ENCODE results near the gene MRPS18B. TPM values are rescaled to one million over a fixed set of nuclear protein-coding genes. Genes with fewer than 3 reads are reported as not detected.

MRPS18B gene
- total and polyA plus RNA-seq, 2 of the 13 experiments (the other 11 are each of a cell fraction or from before 2014, with no cell fraction given) = 125 to 131 TPM

DNA sequence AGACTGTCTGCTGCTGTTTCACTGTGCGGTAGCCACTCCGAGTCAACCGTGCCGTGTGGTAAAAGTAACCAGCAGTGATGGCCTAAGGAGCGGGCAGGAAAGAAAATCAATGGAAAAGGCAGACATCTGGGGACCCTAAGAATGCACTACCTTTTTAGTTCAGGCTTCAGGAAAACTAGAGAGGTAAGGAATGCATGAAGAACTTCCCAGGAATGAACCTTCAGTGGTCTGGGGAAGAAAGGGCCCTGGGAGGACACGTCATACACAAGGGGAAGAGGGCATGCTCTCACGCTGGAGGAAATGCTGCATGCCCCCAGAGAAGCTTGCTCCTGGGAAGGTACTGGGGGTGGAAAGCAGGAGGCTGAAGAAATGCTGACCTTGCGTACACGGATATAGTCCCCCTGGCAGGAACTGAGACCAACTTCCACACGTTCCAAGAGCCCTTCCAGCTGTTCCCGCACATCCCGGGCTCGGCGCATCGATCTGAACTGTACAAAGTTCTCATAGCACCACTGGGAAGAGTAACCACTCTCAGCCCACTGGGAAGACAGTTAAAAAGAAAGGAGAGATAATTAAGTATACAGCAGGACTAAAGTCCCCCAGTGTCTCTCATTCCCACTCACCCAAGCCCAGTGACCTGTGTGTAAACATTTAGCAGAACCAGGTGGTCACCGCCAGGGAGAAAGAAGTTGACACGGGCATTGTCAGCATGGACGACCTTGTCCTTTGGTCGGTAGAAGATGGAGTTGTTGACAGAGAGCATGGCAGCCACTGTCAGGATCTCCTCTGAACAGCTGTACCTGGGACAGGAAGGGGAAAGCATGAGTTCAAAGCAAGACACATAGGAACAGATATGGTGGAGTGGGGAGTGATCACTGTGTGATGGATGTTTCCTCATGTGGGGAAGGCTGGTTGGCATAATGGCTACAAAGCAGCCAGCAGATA lies 37.4 kb downstream of the MRPS18B start (continued):
- TF ChIP-seq ZNF709 (CRISPR knock-in tag; IDR thresholded peaks at IDR 0.05) (no peak), SNAI1 (CRISPR knock-in tag; IDR thresholded peaks at IDR 0.05; ENCODE audit: borderline replicate concordance) (no peak), AKNA (CRISPR knock-in tag; IDR thresholded peaks at IDR 0.05; ENCODE audit: borderline replicate concordance) (no peak), GPN1 (CRISPR knock-in tag; IDR thresholded peaks at IDR 0.05; ENCODE audit: borderline replicate concordance) (no peak), IRF9 (CRISPR knock-in tag; IDR thresholded peaks at IDR 0.05; ENCODE audit: borderline replicate concordance) (peak; percentile 38; the same call in 1 of the 2 replicates), ZNF552 (CRISPR knock-in tag; IDR thresholded peaks at IDR 0.05; ENCODE audit: borderline replicate concordance) (no peak), ZNF260 (CRISPR knock-in tag; IDR thresholded peaks at IDR 0.05; ENCODE audit: borderline replicate concordance, low read depth) (no peak), FOXC1 (CRISPR knock-in tag; IDR thresholded peaks at IDR 0.05; ENCODE audit: borderline replicate concordance) (no peak; the same call in 1 of the 2 replicates)
- TF ChIP-seq, protein P1, sequence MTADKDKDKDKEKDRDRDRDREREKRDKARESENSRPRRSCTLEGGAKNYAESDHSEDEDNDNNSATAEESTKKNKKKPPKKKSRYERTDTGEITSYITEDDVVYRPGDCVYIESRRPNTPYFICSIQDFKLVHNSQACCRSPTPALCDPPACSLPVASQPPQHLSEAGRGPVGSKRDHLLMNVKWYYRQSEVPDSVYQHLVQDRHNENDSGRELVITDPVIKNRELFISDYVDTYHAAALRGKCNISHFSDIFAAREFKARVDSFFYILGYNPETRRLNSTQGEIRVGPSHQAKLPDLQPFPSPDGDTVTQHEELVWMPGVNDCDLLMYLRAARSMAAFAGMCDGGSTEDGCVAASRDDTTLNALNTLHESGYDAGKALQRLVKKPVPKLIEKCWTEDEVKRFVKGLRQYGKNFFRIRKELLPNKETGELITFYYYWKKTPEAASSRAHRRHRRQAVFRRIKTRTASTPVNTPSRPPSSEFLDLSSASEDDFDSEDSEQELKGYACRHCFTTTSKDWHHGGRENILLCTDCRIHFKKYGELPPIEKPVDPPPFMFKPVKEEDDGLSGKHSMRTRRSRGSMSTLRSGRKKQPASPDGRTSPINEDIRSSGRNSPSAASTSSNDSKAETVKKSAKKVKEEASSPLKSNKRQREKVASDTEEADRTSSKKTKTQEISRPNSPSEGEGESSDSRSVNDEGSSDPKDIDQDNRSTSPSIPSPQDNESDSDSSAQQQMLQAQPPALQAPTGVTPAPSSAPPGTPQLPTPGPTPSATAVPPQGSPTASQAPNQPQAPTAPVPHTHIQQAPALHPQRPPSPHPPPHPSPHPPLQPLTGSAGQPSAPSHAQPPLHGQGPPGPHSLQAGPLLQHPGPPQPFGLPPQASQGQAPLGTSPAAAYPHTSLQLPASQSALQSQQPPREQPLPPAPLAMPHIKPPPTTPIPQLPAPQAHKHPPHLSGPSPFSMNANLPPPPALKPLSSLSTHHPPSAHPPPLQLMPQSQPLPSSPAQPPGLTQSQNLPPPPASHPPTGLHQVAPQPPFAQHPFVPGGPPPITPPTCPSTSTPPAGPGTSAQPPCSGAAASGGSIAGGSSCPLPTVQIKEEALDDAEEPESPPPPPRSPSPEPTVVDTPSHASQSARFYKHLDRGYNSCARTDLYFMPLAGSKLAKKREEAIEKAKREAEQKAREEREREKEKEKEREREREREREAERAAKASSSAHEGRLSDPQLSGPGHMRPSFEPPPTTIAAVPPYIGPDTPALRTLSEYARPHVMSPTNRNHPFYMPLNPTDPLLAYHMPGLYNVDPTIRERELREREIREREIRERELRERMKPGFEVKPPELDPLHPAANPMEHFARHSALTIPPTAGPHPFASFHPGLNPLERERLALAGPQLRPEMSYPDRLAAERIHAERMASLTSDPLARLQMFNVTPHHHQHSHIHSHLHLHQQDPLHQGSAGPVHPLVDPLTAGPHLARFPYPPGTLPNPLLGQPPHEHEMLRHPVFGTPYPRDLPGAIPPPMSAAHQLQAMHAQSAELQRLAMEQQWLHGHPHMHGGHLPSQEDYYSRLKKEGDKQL (CRISPR knock-in tag; IDR thresholded peaks at IDR 0.05; ENCODE audit: low read depth) = peak; percentile 73; the same call in 1 of the 2 replicates
- TF ChIP-seq, protein P2, sequence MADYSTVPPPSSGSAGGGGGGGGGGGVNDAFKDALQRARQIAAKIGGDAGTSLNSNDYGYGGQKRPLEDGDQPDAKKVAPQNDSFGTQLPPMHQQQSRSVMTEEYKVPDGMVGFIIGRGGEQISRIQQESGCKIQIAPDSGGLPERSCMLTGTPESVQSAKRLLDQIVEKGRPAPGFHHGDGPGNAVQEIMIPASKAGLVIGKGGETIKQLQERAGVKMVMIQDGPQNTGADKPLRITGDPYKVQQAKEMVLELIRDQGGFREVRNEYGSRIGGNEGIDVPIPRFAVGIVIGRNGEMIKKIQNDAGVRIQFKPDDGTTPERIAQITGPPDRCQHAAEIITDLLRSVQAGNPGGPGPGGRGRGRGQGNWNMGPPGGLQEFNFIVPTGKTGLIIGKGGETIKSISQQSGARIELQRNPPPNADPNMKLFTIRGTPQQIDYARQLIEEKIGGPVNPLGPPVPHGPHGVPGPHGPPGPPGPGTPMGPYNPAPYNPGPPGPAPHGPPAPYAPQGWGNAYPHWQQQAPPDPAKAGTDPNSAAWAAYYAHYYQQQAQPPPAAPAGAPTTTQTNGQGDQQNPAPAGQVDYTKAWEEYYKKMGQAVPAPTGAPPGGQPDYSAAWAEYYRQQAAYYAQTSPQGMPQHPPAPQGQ (CRISPR knock-in tag; IDR thresholded peaks at IDR 0.05; ENCODE audit: borderline replicate concordance) = peak; percentile 90; the same call in 1 of the 2 replicates

Measured in HepG2 (cell line).